HG03135 (cell line): ENCODE measurements around the gene SPON2.
A peak's percentile ranks its signal among the peaks of the same experiment; 100 is the strongest.

Source experiments
- ATAC-seq: cut with Tn5 transposase; IDR thresholded peaks from one replicate; pipeline ENCODE4 v1.9.1; 2021; ENCODE audit warnings: mild to moderate bottlenecking, moderate library complexity; ENCODE audit not compliant: unreplicated experiment

SPON2 gene

DNA sequence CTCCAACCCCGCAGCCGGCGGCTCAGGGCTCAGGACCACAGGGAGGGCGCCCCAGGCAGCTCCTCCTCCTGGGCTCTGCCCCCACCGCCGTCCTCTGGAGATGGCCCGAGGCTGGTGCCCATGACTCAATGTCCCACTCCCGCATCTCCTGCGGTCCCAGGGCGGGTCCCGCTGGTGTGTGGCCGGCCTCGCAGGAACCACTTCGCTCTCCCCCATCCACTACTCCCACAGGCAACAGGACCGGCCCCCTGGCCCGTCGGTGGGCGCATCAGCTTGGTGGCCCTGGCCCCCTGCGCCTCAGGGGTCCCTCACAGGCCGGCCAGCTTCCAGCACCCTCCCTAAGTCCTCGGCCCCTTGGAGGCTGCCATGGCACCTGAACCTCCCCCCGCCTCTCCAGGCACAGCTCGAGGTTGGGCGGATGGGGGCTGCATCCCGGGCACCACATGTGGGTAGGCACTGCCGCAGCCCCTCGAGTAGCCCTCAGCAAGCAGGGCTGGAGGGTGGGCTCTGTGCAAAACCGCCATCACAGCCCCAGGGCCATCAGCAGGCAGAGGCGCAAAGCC is 22.8 kb upstream of the SPON2 start:
- no peak for ATAC-seq

DNA sequence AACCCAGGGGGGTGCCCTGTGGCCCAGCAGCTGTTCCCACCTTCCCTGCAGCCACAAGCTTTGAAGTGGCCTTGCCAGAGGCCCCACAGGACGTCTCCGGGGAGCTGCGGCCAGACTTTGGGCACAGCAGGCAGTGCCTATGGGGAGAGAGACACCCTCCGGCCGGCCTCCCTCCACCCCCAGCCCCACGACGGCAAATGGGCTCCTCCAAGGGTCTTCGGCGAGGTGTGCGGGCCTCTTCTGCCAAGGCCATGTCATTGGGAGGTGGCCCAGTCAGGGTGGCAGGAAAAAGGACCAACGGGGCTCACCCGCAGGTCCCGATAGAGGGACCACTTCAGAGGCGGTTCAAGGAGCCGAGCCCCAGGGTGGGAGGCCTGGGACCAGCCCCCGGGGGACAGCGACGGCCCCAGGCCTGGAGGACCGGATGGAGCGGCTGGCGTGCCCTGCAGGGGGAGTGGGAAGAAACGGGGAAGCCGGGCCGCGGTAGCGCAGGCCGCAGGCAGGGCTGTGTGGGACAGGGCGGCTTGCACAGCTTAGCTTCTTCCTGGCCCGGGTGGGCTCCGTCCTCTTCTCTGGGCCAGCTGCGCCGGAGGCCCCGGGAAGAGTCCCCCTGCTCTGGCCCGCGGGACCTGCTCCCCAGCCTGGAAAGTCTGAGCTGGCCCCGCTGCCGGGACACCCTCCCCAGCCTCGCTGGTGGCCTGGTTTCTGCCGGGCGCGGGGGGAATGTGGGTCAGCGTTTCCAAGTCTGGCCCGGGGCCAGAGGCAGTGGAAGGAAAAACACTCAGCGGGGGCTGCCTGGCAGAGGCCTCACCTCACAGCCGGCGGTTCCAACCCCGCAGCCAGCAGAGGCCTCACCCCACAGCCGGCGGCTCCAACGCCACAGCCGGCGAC is 21.9 kb upstream of the SPON2 start:
- ATAC-seq, result no peak

DNA sequence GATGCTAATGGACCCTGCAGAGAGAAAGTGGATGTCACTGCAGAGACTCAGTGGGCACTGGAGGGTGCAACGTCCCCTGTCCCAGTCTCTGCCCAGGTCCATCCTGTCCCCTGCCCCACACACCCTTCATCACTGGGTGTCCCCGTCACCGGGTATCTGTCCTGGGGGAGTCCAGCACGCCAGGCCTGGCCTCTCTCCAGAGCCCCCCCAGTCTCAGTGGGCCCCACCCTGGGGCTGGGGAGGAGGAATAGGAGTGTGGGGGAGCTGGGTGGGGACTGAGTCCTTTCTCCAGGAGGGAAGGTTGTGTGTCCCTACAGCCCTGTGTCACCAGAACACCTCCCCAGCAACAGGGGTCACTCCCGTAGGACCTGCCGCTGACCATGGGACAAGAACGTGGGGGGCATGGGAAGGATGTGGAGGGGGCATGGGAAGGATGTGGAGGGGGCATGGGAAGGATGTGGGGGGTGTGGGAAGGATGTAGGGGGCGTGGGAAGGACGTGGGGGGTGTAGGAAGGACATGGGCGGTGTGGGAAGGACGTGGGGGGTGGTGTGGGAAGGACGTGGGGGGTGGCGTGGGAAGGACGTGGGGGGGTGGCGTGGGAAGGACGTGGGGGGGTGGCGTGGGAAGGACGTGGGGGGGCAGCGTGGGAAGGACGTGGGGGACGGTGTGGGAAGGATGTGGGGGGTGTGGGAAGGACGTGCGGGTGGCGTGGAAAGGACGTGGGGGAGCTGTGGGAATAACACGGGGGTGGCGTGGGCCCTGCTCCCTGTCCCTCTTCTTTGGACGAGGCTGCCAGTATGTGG is 21.0 kb upstream of the SPON2 start:
- no peak for ATAC-seq

DNA sequence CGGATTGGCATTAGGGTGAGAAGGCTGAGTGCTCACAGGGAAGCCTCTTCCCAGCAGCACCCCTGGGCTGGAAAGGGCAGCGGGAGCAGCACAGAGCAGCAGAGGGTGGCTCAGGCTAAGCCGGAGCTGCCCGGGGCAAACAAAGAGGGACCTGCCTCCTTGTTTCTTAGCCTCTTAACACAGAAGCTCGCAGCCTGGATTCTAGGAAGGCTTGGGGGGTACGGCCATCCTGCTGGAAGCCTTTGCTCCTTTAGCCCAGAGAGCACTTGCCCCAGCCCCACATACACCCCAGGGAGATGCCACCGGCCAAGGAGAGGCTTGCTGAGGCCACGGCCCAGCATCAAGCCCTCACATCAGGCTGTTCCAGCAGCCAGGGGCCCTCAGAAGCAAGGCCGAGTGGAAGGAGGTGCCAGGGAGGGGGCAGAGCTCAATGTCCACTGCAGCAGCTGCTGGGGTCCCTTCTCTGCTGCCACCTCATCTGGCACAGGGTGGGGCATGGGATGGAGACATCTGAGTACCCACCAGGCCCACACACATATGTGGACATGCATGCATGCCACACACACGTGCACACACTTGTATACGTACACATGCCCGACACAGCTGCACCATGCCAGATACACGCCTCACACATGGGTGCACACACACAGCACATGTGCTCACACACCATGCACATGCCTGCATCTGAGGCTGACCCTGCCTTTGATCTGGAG is 20.3 kb upstream of the SPON2 start:
- ATAC-seq, result no peak

GRCh38 chr4:1192091-1192492 is 19.7 kb upstream of the SPON2 start:
- ATAC-seq, result no peak

DNA sequence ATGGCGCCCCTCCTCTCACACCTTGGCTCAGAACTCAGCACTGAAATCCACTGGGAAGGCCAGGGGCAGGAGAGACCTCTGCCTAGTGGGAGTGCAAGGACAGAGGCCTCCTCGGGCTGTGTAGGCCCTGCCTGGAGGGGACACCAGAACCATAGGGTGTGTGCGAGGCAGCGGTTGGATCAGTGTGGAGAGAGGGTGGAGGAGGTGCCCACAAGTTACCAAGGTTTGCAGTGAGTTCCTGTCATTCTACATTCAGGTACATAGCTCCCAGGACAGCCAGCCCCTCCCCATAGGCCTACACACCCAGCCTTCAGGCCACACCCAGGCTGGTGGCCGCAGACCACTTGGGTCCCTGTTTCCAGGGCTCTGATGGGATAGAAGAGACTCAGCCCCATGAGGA is 19.2 kb upstream of the SPON2 start:
- no peak for ATAC-seq

GRCh38 chr4:1187182-1187581 is 14.8 kb upstream of the SPON2 start:
- peak; percentile 82 for ATAC-seq

DNA sequence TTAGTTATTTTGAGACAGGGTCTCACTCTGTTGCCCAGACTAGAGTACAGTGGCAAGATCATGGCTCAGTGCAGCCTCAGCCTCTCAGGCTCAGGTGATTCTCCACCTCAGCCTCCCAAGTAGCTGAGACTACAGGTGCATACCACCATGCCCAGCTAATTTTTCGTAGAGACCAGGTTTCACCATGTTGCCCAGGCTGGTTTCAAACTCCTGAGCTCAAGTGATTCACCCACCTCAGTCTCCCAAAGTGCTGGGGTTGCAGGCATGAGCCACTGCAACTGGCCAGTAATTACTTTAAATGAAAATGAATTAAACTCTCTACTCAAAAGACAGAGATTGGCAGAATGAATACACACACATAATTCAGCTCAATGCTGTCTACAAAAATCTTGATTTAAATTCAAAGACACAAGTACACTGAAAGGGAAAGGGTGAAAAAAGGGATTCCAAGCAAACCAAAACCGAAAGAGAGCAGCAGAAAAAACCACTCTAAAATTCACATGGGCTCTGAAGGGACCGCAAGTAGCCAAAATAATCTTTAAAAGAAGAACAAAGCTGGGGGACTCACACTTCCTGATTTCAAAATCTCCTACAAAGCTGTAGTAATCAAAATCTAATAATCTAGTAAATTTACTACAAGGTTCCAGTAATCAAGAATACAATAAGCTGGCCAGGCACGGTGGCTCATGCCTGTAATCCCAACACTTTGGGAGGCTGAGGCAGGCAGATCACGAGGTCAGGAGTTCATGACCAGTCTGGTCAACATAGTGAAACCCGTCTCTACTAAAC is 11.8 kb upstream of the SPON2 start:
- ATAC-seq, result peak; percentile 68

DNA sequence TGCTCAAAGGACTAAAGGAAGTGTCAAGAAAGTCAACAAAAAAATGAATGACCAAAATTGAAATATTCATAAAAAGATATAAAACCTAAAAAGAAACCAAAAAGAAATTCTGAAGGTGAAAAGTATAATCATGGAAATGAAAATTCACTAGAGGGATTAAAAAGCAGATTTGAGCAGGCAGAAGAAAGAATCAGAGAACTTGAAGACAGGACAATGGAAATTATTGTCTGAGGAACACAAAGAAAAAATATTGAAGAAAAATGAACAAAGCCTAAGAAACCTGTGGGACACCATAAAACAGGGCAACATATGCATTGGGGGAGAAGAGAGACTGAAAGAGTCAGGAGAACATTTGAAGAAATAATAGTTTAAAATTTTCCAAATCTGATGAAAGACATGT is 9.9 kb upstream of the SPON2 start:
- no peak for ATAC-seq

DNA sequence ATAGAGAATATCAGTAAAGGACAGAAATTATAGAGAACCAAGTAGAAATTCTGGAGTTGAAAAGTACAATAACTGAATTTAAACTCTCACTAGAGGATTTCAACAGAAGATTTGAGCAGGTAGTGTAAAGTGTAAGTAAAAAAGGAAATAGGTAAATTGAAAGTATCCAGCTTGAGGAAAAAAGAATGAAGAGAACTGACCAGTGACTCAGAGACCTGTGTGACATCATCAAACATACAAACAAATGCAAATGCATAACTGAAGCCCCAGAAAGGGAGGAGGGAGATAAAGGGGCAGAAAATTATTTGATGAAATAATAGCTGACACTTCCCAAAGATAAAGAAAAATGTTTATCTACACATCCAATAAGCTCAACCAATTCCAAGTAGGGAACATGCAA is 8.3 kb upstream of the SPON2 start:
- no peak for ATAC-seq

GRCh38 chr4:1179976-1180375 is 7.6 kb upstream of the SPON2 start:
- no peak for ATAC-seq

GRCh38 chr4:1179089-1179441 is 6.7 kb upstream of the SPON2 start:
- no peak for ATAC-seq

- ATAC-seq, result no peak
Measured at GRCh38 chr4:1178300-1179088, 6.1 kb upstream of the SPON2 start.

GRCh38 chr4:1177274-1178141 is 5.1 kb upstream of the SPON2 start:
- ATAC-seq, result no peak

- no peak for ATAC-seq
Measured at GRCh38 chr4:1176398-1177273, 4.3 kb upstream of the SPON2 start.

- no peak for ATAC-seq
Measured at GRCh38 chr4:1175635-1176229, 3.3 kb upstream of the SPON2 start.

GRCh38 chr4:1174941-1175634 is 2.7 kb upstream of the SPON2 start:
- ATAC-seq, result no peak
